Measurements from ENCODE around the gene PLK3. TPM values are rescaled to one million over a fixed set of nuclear protein-coding genes. Genes with fewer than 3 reads are reported as not detected.

PLK3 gene
- total and polyA plus RNA-seq, 9 of the 15 experiments (the other 6 are each of a cell fraction or from before 2014, with no cell fraction given): 0.52 to 22.7 (median 11.0) TPM

DNA sequence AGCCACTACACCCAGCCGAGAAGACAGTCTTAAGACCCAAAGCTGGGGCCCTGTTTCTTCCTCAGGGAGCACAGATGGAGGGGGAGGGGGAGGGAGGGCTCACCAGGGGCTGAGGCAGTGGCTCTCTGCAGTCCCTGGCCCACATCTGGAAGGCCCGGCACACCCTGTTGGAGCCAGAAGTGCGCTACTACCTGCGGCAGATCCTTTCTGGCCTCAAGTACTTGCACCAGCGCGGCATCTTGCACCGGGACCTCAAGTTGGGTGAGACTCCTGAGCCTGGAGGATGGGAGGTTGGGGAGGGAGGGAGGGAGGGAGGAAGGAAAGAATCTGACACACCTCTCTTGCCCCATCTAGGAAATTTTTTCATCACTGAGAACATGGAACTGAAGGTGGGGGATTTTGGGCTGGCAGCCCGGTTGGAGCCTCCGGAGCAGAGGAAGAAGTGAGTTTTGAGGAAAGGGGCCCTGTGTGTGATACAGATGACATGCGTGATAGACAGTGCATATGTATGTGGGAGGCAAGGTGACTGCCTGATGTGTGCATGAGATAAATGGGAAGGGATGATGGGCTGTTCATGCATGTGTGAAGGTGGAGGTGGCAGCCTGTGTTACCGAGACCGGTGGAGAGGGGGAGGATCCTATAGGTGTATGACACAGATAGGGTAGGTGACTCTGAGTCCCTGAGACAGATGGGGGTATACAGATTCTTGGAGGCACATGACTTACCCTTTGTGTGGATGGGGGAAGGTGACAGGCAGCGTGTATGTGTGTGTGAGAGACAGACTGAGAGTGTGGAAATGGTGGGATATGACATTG, 1.5 kb downstream of the PLK3 start (continued):
- no peak for TF ChIP-seq ZNF277 (CRISPR knock-in tag; IDR thresholded peaks at IDR 0.05; ENCODE audit: borderline replicate concordance)
- no peak for TF ChIP-seq ZFP36 (IDR thresholded peaks at IDR 0.05; ENCODE audit: low read depth, low read length, partially characterized antibody)
- TF ChIP-seq, protein P1, sequence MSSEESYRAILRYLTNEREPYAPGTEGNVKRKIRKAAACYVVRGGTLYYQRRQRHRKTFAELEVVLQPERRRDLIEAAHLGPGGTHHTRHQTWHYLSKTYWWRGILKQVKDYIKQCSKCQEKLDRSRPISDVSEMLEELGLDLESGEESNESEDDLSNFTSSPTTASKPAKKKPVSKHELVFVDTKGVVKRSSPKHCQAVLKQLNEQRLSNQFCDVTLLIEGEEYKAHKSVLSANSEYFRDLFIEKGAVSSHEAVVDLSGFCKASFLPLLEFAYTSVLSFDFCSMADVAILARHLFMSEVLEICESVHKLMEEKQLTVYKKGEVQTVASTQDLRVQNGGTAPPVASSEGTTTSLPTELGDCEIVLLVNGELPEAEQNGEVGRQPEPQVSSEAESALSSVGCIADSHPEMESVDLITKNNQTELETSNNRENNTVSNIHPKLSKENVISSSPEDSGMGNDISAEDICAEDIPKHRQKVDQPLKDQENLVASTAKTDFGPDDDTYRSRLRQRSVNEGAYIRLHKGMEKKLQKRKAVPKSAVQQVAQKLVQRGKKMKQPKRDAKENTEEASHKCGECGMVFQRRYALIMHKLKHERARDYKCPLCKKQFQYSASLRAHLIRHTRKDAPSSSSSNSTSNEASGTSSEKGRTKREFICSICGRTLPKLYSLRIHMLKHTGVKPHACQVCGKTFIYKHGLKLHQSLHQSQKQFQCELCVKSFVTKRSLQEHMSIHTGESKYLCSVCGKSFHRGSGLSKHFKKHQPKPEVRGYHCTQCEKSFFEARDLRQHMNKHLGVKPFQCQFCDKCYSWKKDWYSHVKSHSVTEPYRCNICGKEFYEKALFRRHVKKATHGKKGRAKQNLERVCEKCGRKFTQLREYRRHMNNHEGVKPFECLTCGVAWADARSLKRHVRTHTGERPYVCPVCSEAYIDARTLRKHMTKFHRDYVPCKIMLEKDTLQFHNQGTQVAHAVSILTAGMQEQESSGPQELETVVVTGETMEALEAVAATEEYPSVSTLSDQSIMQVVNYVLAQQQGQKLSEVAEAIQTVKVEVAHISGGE (CRISPR knock-in tag; IDR thresholded peaks at IDR 0.05): no peak
- TF ChIP-seq ZNF584 (CRISPR knock-in tag; IDR thresholded peaks at IDR 0.05; ENCODE audit: low read depth): no peak
- TF ChIP-seq ID3 (CRISPR knock-in tag; IDR thresholded peaks at IDR 0.05): no peak
- 0 out of 2 replicates have a peak, but pooled peaks have one; percentile 25 for TF ChIP-seq ID3 (tag; IDR thresholded peaks at IDR 0.05)
- peak; percentile 56 for TF ChIP-seq EP300 (IDR thresholded peaks at IDR 0.05; ENCODE audit: low read length)
- TF ChIP-seq LCOR (CRISPR knock-in tag; IDR thresholded peaks at IDR 0.05): no peak
- TF ChIP-seq SP2 (IDR thresholded peaks at IDR 0.05; ENCODE audit: extremely low read depth, low read depth, low read length, poor library complexity, severe bottlenecking): no peak
- no peak for TF ChIP-seq MYNN (IDR thresholded peaks at IDR 0.05)
- no peak for TF ChIP-seq MYNN (CRISPR knock-in tag; IDR thresholded peaks at IDR 0.05)
- no peak for TF ChIP-seq GABPA (tag; conservative IDR thresholded peaks at IDR 0.05; ENCODE audit: low read depth)
- TF ChIP-seq RCOR1 (IDR thresholded peaks at IDR 0.05; ENCODE audit: borderline replicate concordance in 1 of 2, low read depth in 2 of 2, low read length in 2 of 2): peak in 1 of 2 experiments; percentile 59; a peak in 1 of 4 replicates
- no peak for TF ChIP-seq ZNF263 (CRISPR knock-in tag; IDR thresholded peaks at IDR 0.05; ENCODE audit: borderline replicate concordance)
- peak; percentile 51; the same call in 1 of the 2 replicates for TF ChIP-seq MTA2 (IDR thresholded peaks at IDR 0.05; ENCODE audit: low read depth)
- TF ChIP-seq FUS (optimal IDR thresholded peaks at IDR 0.05; ENCODE audit: low read depth, low read length): no peak
- no peak for TF ChIP-seq TRIM28 (IDR thresholded peaks at IDR 0.05)
- no peak for TF ChIP-seq MTA1 (IDR thresholded peaks at IDR 0.05; ENCODE audit: borderline replicate concordance)
- no peak for TF ChIP-seq ARID2 (IDR thresholded peaks at IDR 0.05)
- TF ChIP-seq CREBBP (IDR thresholded peaks at IDR 0.05; ENCODE audit: low read depth, low read length): no peak
- TF ChIP-seq EGR1 (conservative IDR thresholded peaks at IDR 0.05): 0 out of 2 replicates have a peak, but pooled peaks have one; percentile 27
- TF ChIP-seq SMARCA4 (IDR thresholded peaks at IDR 0.05): peak; percentile 60; the same call in 1 of the 2 replicates
- peak; percentile 43; the same call in 1 of the 2 replicates for TF ChIP-seq LEF1 (IDR thresholded peaks at IDR 0.05)
- TF ChIP-seq RAD21 (CRISPR knock-in tag; conservative IDR thresholded peaks at IDR 0.05 in 1 of 2, IDR thresholded peaks at IDR 0.05 in 1 of 2): no peak
- peak; percentile 59 for TF ChIP-seq NCOR1 (IDR thresholded peaks at IDR 0.05)
